Bronchial epithelial cell (primary cell): ENCODE results near the gene PRDM2. TPM values are rescaled to one million over a fixed set of nuclear protein-coding genes. Genes with fewer than 3 reads are reported as not detected.
A peak's percentile ranks its signal among the peaks of the same experiment; 100 is the strongest.

Experiments used
- DNase-seq: peaks from one replicate; pipeline ENCODE4 v3.0.0-alpha.2; 2010; ENCODE audit warnings: low read depth
- FAIRE-seq: peaks from 2 replicates; lab custom pipeline; 2011; peaks lifted over from hg19 to GRCh38; lab: Jason Lieb, UNC
- H3K27me3 ChIP-seq: 2 replicates; pipeline ENCODE4 v1.5.1; 2011; ENCODE audit warnings: low read length; ENCODE audit not compliant: control insufficient read depth, insufficient read depth
- H3K36me3 ChIP-seq: 2 replicates; pipeline ENCODE4 v1.5.1; 2011; ENCODE audit warnings: low read length; ENCODE audit not compliant: control insufficient read depth, insufficient read depth
- H3K4me3 ChIP-seq: 2 replicates; pipeline ENCODE4 v1.5.1; 2011; ENCODE audit warnings: mild to moderate bottlenecking, low read depth, low read length, control low read depth
- total RNA-seq: library from RNA; depleted of rRNA; stranded (reverse); fragments of >200 nt; gene quantifications from 2 replicates; pipeline ENCODE4 v1.2.1, GENCODE V29; 2014
- TF ChIP-seq, protein P1 (sequence below): IDR thresholded peaks from 2 replicates; pipeline ENCODE4 v1.5.1; 2011; ENCODE audit warnings: mild to moderate bottlenecking, moderate library complexity, low read length, control low read depth, inconsistent platforms; ENCODE audit not compliant: insufficient read depth, severe bottlenecking

Gene PRDM2
- total RNA-seq, 1 donor from 2014 or later = 7.1 TPM

DNA sequence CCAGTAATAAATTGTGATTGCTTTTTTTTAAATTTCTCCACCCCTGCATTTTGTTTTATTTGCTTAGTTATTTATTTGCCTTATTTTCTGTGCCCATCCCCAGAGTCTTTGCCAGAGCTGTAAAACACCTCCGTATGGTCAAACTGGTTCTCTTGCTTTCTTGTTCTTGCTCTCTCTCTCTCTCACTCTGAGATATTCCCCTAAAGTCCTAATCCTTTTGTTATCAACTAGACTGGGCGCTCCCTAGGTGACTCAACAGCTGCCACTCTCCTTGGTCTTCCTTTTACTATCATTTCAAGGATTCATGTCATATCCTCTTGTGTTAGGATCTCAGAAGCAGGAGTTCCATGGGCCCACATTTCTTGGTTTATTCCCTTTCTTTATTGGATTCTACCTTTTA is 160.0 kb downstream of the PRDM2 start:
- H3K4me3 ChIP-seq = no peak overlapping the region
- no peaks in the 10 kb centered on the region for H3K27me3 ChIP-seq
- FAIRE-seq (no peak), DNase-seq (peak; percentile 29)
- TF ChIP-seq, protein P1, sequence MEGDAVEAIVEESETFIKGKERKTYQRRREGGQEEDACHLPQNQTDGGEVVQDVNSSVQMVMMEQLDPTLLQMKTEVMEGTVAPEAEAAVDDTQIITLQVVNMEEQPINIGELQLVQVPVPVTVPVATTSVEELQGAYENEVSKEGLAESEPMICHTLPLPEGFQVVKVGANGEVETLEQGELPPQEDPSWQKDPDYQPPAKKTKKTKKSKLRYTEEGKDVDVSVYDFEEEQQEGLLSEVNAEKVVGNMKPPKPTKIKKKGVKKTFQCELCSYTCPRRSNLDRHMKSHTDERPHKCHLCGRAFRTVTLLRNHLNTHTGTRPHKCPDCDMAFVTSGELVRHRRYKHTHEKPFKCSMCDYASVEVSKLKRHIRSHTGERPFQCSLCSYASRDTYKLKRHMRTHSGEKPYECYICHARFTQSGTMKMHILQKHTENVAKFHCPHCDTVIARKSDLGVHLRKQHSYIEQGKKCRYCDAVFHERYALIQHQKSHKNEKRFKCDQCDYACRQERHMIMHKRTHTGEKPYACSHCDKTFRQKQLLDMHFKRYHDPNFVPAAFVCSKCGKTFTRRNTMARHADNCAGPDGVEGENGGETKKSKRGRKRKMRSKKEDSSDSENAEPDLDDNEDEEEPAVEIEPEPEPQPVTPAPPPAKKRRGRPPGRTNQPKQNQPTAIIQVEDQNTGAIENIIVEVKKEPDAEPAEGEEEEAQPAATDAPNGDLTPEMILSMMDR = no peak
- H3K36me3 ChIP-seq = no peaks in the 10 kb centered on the region

DNA sequence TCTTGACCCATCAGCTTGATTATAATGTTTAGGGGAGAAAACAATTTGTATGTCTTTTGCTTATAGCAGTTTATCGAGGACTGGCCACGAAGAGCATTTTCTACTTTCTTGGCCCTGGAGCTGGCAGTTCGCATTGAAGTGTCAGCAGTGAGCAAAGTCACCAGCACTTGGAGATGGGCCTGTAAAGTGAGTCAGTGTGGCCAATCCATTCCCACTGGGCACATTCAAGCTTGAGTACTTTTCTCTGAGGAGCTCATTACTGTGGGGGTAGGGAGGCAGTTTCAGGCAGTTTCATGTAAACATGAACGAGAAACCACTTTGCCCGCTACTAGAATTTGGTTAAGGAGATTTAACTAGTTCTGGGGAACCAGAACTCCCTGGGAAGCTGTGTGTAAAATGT is 164.8 kb downstream of the PRDM2 start:
- TF ChIP-seq, protein P1 = no peak
- DNase-seq (no peak), FAIRE-seq (no peak)
- Histone ChIP-seq H3K36me3 (no peaks in the 10 kb centered on the region), H3K27me3 (no peaks in the 10 kb centered on the region), H3K4me3 (no peak overlapping the region)

DNA sequence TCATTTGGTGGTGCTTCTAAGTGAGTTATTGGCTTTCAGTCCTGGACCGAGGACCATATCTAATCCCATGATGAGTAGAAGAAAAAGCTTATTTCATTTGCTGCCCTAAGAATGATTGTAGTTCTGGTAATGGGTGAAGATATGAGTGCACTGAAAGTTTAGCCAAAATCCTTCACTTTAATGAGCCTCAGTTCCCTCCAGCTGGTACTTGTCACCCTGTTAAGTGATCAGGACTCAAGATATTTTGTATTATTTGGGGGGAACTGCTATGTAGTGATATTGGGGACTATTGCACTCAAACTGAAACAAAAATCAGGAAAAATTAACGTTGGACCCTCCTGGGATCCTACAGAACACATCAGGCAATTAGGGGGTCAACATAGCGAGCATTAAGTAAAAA is 165.9 kb downstream of the PRDM2 start:
- Histone ChIP-seq H3K36me3 (no peaks in the 10 kb centered on the region), H3K27me3 (no peaks in the 10 kb centered on the region), H3K4me3 (no peak overlapping the region)
- DNase-seq = no peak
- TF ChIP-seq, protein P1 = no peak
- no peak for FAIRE-seq

DNA sequence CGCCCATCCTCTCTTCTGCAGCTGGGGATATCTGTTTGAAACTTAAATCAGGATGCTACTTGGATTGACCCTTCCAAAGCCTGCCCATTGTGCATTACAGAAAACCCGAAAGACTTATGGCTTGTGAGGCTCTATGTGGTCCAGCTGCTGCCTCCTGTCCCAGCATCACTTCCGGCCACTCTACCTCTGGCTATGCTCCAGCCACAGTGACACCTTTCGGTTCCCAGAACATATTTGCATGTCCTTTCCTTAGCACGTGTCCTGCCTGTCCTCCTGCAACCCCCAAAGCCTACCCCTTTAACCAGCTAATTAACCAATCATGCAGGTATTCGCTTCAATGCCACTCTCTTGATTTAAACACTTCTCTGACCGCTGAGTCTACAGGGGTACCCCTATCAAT is 167.6 kb downstream of the PRDM2 start:
- Histone ChIP-seq H3K4me3 (no peak overlapping the region), H3K36me3 (no peaks in the 10 kb centered on the region), H3K27me3 (no peaks in the 10 kb centered on the region)
- TF ChIP-seq, protein P1 = no peak
- DNase-seq (no peak), FAIRE-seq (no peak)

DNA sequence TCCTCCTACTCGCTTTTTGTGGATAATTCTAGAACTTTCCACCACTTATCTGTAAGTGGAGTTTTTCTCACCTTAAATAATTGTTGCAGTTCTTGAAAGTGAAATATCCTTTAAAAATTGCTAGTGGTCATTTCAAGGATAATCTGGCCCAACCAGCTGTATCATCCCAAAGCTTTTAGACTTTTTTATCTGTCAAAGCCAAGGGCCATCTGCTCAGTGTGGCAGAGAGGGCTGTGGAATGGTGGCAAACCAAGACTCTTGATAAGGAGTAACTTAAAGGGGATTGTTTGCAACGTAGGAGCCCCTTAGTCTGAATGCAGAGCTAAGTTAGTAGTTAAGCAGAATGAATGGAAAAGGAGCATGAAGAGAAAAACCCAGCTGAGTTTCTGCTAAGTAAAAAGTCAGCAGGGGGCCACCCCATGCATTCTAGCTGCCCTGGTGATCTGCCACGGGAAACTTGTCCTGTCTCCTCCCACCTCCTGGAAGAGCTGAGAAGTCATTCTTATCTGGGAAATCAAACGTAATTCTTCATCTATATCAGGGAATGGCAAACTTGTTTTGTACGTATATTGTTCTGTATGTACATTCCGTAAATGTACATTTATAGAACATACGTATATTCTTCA is 169.3 kb downstream of the PRDM2 start:
- DNase-seq = no peak
- no peak overlapping the region for H3K4me3 ChIP-seq
- no peak for FAIRE-seq
- H3K36me3 ChIP-seq = no peaks in the 10 kb centered on the region
- TF ChIP-seq, protein P1 = no peak
- no peaks in the 10 kb centered on the region for H3K27me3 ChIP-seq

DNA sequence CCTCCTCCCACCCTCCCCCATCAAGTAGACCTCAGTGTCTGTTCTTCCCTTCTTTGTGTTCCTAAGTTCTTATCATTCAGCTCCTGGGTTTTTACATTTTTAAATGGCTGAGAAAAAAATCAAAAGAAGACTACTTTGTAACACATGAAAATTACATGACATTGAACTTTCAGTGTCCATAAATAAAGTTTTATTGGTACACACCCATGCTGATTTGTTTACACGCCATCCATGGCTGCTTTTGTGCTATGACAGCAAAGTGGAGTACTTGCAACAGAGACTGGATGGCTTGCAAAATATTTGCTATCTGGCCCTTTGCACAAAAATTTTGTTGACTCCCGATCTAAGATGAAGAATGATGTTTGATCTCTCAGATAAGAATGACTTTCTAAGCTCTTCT is 171.4 kb downstream of the PRDM2 start:
- TF ChIP-seq, protein P1 = no peak
- DNase-seq (no peak), FAIRE-seq (no peak)

More for the DNA sequence above, 171.4 kb downstream of the PRDM2 start:
- Histone ChIP-seq H3K27me3 (no peaks in the 10 kb centered on the region), H3K36me3 (no peaks in the 10 kb centered on the region), H3K4me3 (no peak overlapping the region)
